K562 (cell line): ENCODE data around the gene HMGXB3. TPM values are rescaled to one million over a fixed set of nuclear protein-coding genes. Genes with fewer than 3 reads are reported as not detected.

ENCODE experiments used
- CBX2 ChIP-seq: fragments of 200-600 bp; sonication (generic); IDR thresholded peaks from one replicate; pipeline ENCODE4 v1.6.1; 2012; ENCODE audit warnings: mild to moderate bottlenecking, low read length, inconsistent platforms; ENCODE audit not compliant: insufficient read depth, poor library complexity, severe bottlenecking
- ELF4 ChIP-seq: fragments of 450-650 bp; formaldehyde crosslinking; IDR thresholded peaks from 2 replicates; pipeline ENCODE4 v1.4.0; 2022; ENCODE audit warnings: missing genetic modification characterization
- GATA2 ChIP-seq: sonication (generic); formaldehyde crosslinking; IDR thresholded peaks from 2 replicates; pipeline ENCODE4 v1.4.0; 2020; ENCODE audit warnings: mild to moderate bottlenecking, missing genetic modification reagents
- HMGN3 ChIP-seq: IDR thresholded peaks from 2 replicates; pipeline ENCODE4 v1.6.1; 2011; ENCODE audit warnings: borderline replicate concordance, low read depth, mild to moderate bottlenecking, mixed read lengths, low read length; ENCODE audit not compliant: insufficient read length; ENCODE audit errors: extremely low read depth
- IRF2 ChIP-seq: sonication (generic); formaldehyde crosslinking; IDR thresholded peaks from 2 replicates; pipeline ENCODE4 v1.8.1; 2022; ENCODE audit warnings: mild to moderate bottlenecking, missing genetic modification reagents
- MAZ ChIP-seq, 2 experiments: fragments of 450-650 bp in 1 of 2; sonication (generic) in 1 of 2; formaldehyde crosslinking; IDR thresholded peaks in 1 of 2; conservative IDR thresholded peaks in 1 of 2; 2 replicates each; pipeline versions ENCODE4 v1.4.0 to v1.5.0; 2020; ENCODE audit warnings: mild to moderate bottlenecking in 1 of 2, missing genetic modification reagents in 1 of 2
- MTA1 ChIP-seq: fragments of 450-650 bp; IDR thresholded peaks from 2 replicates; pipeline ENCODE4 v1.6.1; 2017; ENCODE audit warnings: borderline replicate concordance
- POLR2B ChIP-seq: fragments of 450-650 bp; IDR thresholded peaks from 2 replicates; pipeline ENCODE4 v1.6.1; 2018; ENCODE audit warnings: low read depth; ENCODE audit not compliant: partially characterized antibody
- RBM25 ChIP-seq: fragments of 200-400 bp; formaldehyde crosslinking; IDR thresholded peaks from 2 replicates; pipeline ENCODE4 v1.6.1; 2018; ENCODE audit warnings: low read length, low read depth, moderate library complexity; ENCODE audit not compliant: severe bottlenecking
- RFX7 ChIP-seq: fragments of 250-450 bp; sonication (Bioruptor Pico); IDR thresholded peaks from 2 replicates; pipeline ENCODE4 v1.5.1; 2021; ENCODE audit warnings: mild to moderate bottlenecking
- STAT5B ChIP-seq: fragments of 250-450 bp; sonication (Bioruptor Pico); IDR thresholded peaks from 2 replicates; pipeline ENCODE4 v1.8.0; 2021; ENCODE audit warnings: mild to moderate bottlenecking, inconsistent platforms
- TAF1 ChIP-seq: IDR thresholded peaks from 2 replicates; pipeline ENCODE4 v1.6.1; 2011; ENCODE audit warnings: mild to moderate bottlenecking, low read length, moderate library complexity; ENCODE audit not compliant: insufficient read depth, control insufficient read depth, severe bottlenecking; ENCODE audit errors: extremely low read depth
- ZFP36 ChIP-seq: fragments of 150-350 bp; IDR thresholded peaks from 2 replicates; pipeline ENCODE4 v1.6.1; 2018; ENCODE audit warnings: low read length, low read depth; ENCODE audit not compliant: partially characterized antibody
- ZNF512 ChIP-seq: IDR thresholded peaks from 2 replicates; pipeline ENCODE4 v1.6.1; 2016; ENCODE audit warnings: missing genetic modification characterization, missing compliant biosample characterization
- polyA plus RNA-seq, 8 experiments: library from polyadenylated mRNA; depleted of rRNA in 4 of 8; stranded (reverse) in 5 of 8; unstranded in 3 of 8; fragments of >200 nt; fragmentation: Nextera tagmentation in 2 of 8; fragmentation: Illumina TruSeq in 1 of 8; extraction: Ambion mirVana in 2 of 8; extraction: Trizol in 1 of 8; gene quantifications; 2 replicates each; pipeline versions ENCODE4 v1.2.1 to v1.2.3, GENCODE V29; 2011 to 2014; ENCODE audit warnings: inconsistent platforms in 1 of 8, missing spikeins in 1 of 8
- total RNA-seq, 7 experiments: library from RNA; depleted of rRNA in 6 of 7; stranded (reverse); fragments of >200 nt in 6 of 7; fragmentation: Illumina TruSeq in 2 of 7; extraction: Trizol in 2 of 7; gene quantifications; 2 replicates each; pipeline versions ENCODE4 v1.2.1 to v1.2.3, GENCODE V29; 2011 to 2021; ENCODE audit warnings: low replicate concordance in 1 of 7
- TF ChIP-seq, protein P1 (sequence below), 3 experiments: fragments of 200-800 bp in 1 of 3; sonication (Bioruptor generic) in 1 of 3; sonication (generic) in 1 of 3; formaldehyde crosslinking in 1 of 3; IDR thresholded peaks; 2 replicates each; pipeline versions ENCODE4 v1.6.1 to v1.8.0; 2016 to 2022; ENCODE audit warnings: mild to moderate bottlenecking in 2 of 3, missing compliant biosample characterization in 2 of 3, missing genetic modification characterization in 2 of 3, missing genetic modification reagents in 1 of 3
- TF ChIP-seq, protein P2 (sequence below): fragments of 250-450 bp; sonication (Bioruptor Pico); IDR thresholded peaks from 2 replicates; pipeline ENCODE4 v1.4.0; 2020; ENCODE audit warnings: mild to moderate bottlenecking
- TF ChIP-seq, protein P3 (sequence below): sonication (generic); formaldehyde crosslinking; IDR thresholded peaks from 2 replicates; pipeline ENCODE4 v1.8.0; 2023; ENCODE audit warnings: mild to moderate bottlenecking, missing genetic modification reagents

Gene HMGXB3
- total and polyA plus RNA-seq, 9 of the 15 experiments (the other 6 are each of a cell fraction or from before 2014, with no cell fraction given), result 1.8 to 44.1 (median 32.2) TPM

GRCh38 chr5:149960272-149961185 lies 40.0 kb upstream of the HMGXB3 start, which contains the start of gene SLC26A2 (continued):
- TF ChIP-seq ZFP36, result peak; percentile 8
- TF ChIP-seq ZNF512 (tag), result no peak
- TF ChIP-seq POLR2B, result peak; percentile 92
- TF ChIP-seq RFX7, result no peak
- TF ChIP-seq RBM25, result peak; percentile 97
- no peak for TF ChIP-seq ELF4
- TF ChIP-seq CBX2, result no peak
- TF ChIP-seq, protein P1, sequence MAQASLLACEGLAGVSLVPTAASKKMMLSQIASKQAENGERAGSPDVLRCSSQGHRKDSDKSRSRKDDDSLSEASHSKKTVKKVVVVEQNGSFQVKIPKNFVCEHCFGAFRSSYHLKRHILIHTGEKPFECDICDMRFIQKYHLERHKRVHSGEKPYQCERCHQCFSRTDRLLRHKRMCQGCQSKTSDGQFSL (CRISPR knock-in tag; IDR thresholded peaks at IDR 0.05), result no peak
- TF ChIP-seq, protein P1 (tag; IDR thresholded peaks at IDR 0.05), result no peak
- TF ChIP-seq IRF2 (CRISPR knock-in tag), result no peak
- TF ChIP-seq HMGN3, result peak; percentile 76
- no peak for TF ChIP-seq MTA1
- TF ChIP-seq STAT5B, result no peak
- TF ChIP-seq, protein P2, sequence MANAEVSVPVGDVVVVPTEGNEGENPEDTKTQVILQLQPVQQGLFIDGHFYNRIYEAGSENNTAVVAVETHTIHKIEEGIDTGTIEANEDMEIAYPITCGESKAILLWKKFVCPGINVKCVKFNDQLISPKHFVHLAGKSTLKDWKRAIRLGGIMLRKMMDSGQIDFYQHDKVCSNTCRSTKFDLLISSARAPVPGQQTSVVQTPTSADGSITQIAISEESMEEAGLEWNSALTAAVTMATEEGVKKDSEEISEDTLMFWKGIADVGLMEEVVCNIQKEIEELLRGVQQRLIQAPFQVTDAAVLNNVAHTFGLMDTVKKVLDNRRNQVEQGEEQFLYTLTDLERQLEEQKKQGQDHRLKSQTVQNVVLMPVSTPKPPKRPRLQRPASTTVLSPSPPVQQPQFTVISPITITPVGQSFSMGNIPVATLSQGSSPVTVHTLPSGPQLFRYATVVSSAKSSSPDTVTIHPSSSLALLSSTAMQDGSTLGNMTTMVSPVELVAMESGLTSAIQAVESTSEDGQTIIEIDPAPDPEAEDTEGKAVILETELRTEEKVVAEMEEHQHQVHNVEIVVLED (CRISPR knock-in tag), result peak; percentile 44; the same call in 1 of the 2 replicates
- TF ChIP-seq MAZ (CRISPR knock-in tag; conservative IDR thresholded peaks at IDR 0.05 in 1 of 2, IDR thresholded peaks at IDR 0.05 in 1 of 2), result peak; percentile 42 to 70; a peak in 3 of 4 replicates
- peak; percentile 75 for TF ChIP-seq TAF1
- no peak for TF ChIP-seq GATA2 (CRISPR knock-in tag)
- TF ChIP-seq, protein P3, sequence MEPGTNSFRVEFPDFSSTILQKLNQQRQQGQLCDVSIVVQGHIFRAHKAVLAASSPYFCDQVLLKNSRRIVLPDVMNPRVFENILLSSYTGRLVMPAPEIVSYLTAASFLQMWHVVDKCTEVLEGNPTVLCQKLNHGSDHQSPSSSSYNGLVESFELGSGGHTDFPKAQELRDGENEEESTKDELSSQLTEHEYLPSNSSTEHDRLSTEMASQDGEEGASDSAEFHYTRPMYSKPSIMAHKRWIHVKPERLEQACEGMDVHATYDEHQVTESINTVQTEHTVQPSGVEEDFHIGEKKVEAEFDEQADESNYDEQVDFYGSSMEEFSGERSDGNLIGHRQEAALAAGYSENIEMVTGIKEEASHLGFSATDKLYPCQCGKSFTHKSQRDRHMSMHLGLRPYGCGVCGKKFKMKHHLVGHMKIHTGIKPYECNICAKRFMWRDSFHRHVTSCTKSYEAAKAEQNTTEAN (CRISPR knock-in tag), result no peak
